ENCODE data around the gene MPIG6B.
A peak's percentile ranks its signal among the peaks of the same experiment; 100 is the strongest.

Gene MPIG6B

DNA sequence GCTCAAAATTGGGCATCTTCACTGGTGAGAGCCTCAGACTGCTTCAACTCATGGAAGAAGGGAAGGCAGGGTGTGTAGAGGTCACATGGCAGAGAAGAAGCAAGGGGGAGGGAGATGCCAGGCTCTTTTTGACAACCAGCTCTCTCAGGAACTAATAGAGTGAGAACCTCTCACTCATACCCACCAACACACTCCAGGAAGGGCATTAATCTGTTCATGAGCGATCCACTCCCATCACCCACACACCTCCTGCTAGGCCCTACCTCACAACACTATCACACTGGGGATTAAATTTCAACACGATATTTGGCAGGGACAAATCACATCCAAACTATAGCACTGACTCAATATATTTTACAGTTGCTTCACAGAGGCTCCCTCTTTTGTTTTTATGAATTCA, 18.6 kb downstream of the MPIG6B start:
- H3K9me3 Mint-ChIP-seq, result no peaks in the 10 kb centered on the region
- no peaks in the 10 kb centered on the region for H3K27me3 Mint-ChIP-seq
- peaks cover 27% of the 10 kb centered on the region for H3K36me3 Mint-ChIP-seq (ENCODE audit: insufficient read depth)
- ATAC-seq (replicated peaks) (no peak), DNase-seq (no peak)
- H3K4me1 Mint-ChIP-seq (ENCODE audit: low read depth in 2 of 2), result peaks cover 41 to 49% of the 10 kb centered on the region in 2 donors
- peak overlapping the region; percentile 27 to 97 for H3K4me3 Mint-ChIP-seq
- H3K27ac Mint-ChIP-seq, result no peak overlapping the region

DNA sequence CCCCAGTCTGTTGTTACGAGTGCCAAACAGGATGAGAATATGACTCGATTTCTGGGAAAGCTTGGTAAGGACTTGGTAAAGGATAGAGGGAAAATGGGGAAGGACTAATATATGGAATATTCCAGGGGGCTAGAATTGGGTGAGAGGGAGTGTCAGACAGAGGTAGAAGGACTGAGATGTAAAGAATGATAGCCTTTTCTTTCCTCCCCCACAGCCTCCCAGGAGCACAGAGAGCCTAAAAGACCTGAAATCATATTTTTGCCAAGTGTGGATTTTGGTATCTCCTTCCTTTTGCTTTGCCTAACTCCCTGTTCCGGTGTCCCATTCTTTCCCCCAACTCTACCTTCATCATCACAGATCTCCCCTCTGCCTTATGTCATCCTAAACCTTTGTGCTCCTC, 19.7 kb downstream of the MPIG6B start:
- Mint-ChIP-seq H3K4me1 (ENCODE audit: low read depth in 2 of 2) (peaks cover 31 to 38% of the 10 kb centered on the region in 2 donors), H3K27ac (no peak overlapping the region), H3K27me3 (no peaks in the 10 kb centered on the region), H3K36me3 (ENCODE audit: insufficient read depth) (peaks cover 21% of the 10 kb centered on the region), H3K9me3 (no peaks in the 10 kb centered on the region), H3K4me3 (no peak overlapping the region)
- no peak for DNase-seq
- ATAC-seq (replicated peaks), result no peak

GRCh38 chr6:31744422-31744821, 21.2 kb downstream of the MPIG6B start:
- Mint-ChIP-seq H3K4me3 (no peak overlapping the region), H3K36me3 (ENCODE audit: insufficient read depth) (peaks cover 22% of the 10 kb centered on the region), H3K4me1 (ENCODE audit: low read depth in 2 of 2) (peaks cover 16 to 23% of the 10 kb centered on the region in 2 donors), H3K27ac (peak overlapping the region in 1 of 2 donors; percentile 10), H3K27me3 (no peaks in the 10 kb centered on the region), H3K9me3 (no peaks in the 10 kb centered on the region)
- ATAC-seq (replicated peaks), result no peak
- DNase-seq, result no peak

DNA sequence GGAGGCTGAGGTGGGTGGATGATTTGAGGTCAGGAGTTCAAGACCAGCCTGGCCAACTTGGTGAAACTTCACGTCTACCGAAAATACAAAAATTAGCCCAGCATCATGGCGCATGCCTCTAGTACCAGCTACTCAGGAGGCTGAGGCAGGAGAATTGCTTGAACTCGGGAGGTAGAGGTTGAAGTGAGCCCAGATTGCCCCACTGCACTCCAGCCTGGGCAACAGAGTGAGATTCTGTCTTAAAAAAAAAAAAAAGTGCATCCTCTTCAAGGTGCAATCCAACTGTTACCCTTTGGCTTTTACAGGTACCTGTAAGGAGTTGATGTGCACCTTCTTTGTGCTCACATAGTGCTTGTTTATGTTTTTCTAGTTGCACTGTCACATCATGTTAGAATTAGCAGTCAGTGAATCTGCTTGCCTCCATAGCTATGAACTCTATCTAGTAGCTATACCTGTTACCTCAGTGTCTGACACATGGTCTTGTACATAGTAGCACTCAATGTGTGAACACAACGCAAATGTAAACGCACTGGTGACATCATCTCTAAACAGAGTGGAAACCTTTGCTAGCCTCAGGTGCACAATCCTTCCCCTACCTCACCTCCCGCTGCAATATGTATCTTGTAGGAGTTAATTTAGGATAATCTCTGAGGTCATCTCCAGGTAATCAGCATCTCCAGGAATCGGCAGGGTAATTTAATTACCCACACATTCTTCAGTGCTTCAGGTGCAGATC, 26.3 kb downstream of the MPIG6B start:
- DNase-seq, result no peak
- H3K27me3 Mint-ChIP-seq, result no peaks in the 10 kb centered on the region
- H3K4me1 Mint-ChIP-seq (ENCODE audit: low read depth in 2 of 2), result peaks cover 0 to 4% of the 10 kb centered on the region in 2 donors
- H3K27ac Mint-ChIP-seq, result no peak overlapping the region
- no peak for ATAC-seq (replicated peaks)
- H3K36me3 Mint-ChIP-seq (ENCODE audit: insufficient read depth), result peaks cover 8% of the 10 kb centered on the region
- H3K4me3 Mint-ChIP-seq, result no peak overlapping the region
- no peaks in the 10 kb centered on the region for H3K9me3 Mint-ChIP-seq

DNA sequence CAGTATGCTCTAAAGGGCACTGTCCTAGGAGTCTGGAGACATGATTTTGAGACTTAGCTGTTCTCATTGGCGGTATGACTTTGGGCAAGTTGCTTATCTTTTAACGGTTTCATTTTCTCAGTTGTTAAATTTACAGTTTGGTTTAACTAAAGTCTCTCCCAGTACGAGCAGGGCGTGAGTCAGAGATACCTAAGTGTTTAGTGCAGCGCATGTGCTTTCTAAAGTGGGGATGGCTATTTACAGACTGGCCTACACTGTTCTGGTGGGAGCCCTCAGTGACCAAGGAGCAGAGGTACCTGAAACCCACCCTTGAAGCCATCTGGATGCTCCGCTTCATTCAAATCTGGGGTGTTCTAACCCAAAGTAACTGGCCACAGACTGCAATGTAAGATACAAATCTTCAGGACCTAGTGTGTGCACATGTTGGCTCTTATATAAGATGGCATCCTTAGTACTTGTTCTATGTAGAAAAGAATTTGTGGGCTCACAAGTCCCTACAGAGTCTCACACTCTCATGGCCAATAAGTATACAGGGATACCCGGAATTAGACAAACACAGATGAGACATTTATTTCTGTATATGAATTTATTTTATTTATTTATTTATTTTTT, 27.3 kb downstream of the MPIG6B start:
- peaks cover 3% of the 10 kb centered on the region for H3K36me3 Mint-ChIP-seq (ENCODE audit: insufficient read depth)
- no peak overlapping the region for H3K4me3 Mint-ChIP-seq
- ATAC-seq (replicated peaks), result no peak
- H3K4me1 Mint-ChIP-seq (ENCODE audit: low read depth in 2 of 2), result peaks cover 0 to under 1% of the 10 kb centered on the region in 2 donors
- no peak for DNase-seq
- H3K27ac Mint-ChIP-seq, result no peak overlapping the region
- no peaks in the 10 kb centered on the region for H3K9me3 Mint-ChIP-seq
- no peaks in the 10 kb centered on the region for H3K27me3 Mint-ChIP-seq

- no peaks in the 10 kb centered on the region for H3K27me3 Mint-ChIP-seq
- no peak for DNase-seq
- H3K4me1 Mint-ChIP-seq (ENCODE audit: low read depth in 2 of 2), result peaks cover 0 to 4% of the 10 kb centered on the region in 2 donors
- H3K27ac Mint-ChIP-seq, result no peak overlapping the region
- no peak overlapping the region for H3K4me3 Mint-ChIP-seq
- no peak for ATAC-seq (replicated peaks)
- H3K9me3 Mint-ChIP-seq, result no peaks in the 10 kb centered on the region
- H3K36me3 Mint-ChIP-seq (ENCODE audit: insufficient read depth), result peaks cover 3% of the 10 kb centered on the region
Observed at GRCh38 chr6:31752739-31753319, 29.7 kb downstream of the MPIG6B start.

- Mint-ChIP-seq H3K9me3 (no peaks in the 10 kb centered on the region), H3K27me3 (no peaks in the 10 kb centered on the region), H3K27ac (no peak overlapping the region), H3K4me3 (no peak overlapping the region), H3K36me3 (ENCODE audit: insufficient read depth) (peaks cover 4% of the 10 kb centered on the region), H3K4me1 (ENCODE audit: low read depth in 2 of 2) (peaks cover 0 to 4% of the 10 kb centered on the region in 2 donors)
- ATAC-seq (replicated peaks), result no peak
- no peak for DNase-seq
Observed at GRCh38 chr6:31758281-31758680, 35.1 kb downstream of the MPIG6B start.

GRCh38 chr6:31760790-31761189, 37.6 kb downstream of the MPIG6B start:
- H3K36me3 Mint-ChIP-seq (ENCODE audit: insufficient read depth), result peaks cover 4% of the 10 kb centered on the region
- ATAC-seq (replicated peaks) (no peak), DNase-seq (no peak)
- H3K9me3 Mint-ChIP-seq, result no peaks in the 10 kb centered on the region
- peaks cover 0 to 8% of the 10 kb centered on the region in 2 donors for H3K4me1 Mint-ChIP-seq (ENCODE audit: low read depth in 2 of 2)
- no peak overlapping the region for H3K27ac Mint-ChIP-seq
- no peaks in the 10 kb centered on the region for H3K27me3 Mint-ChIP-seq
- H3K4me3 Mint-ChIP-seq, result no peak overlapping the region

- Mint-ChIP-seq H3K4me1 (ENCODE audit: low read depth in 2 of 2) (peaks cover 0 to 7% of the 10 kb centered on the region in 2 donors), H3K36me3 (ENCODE audit: insufficient read depth) (peaks cover 4% of the 10 kb centered on the region), H3K27me3 (no peaks in the 10 kb centered on the region)
Observed at GRCh38 chr6:31761343-31761742, 38.2 kb downstream of the MPIG6B start.

GRCh38 chr6:31762356-31762755, 39.2 kb downstream of the MPIG6B start, which contains the start of gene SAPCD1:
SAPCD1 (plus strand) TSS chr6:31762656; CDS start chr6:31763055, 399 bp downstream.
- no peak within 1 kb of the TSS for H3K4me3 Mint-ChIP-seq
- no peaks in the 10 kb centered on the region for H3K27me3 Mint-ChIP-seq
- H3K4me1 Mint-ChIP-seq (ENCODE audit: low read depth in 2 of 2), result peaks cover 0 to 7% of the 10 kb centered on the region in 2 donors
- no peaks in the 10 kb centered on the region for H3K9me3 Mint-ChIP-seq
- ATAC-seq (replicated peaks) (no peak), DNase-seq (no peak)
- peak within 1 kb of the TSS; percentile 59 to 83 for H3K27ac Mint-ChIP-seq
- H3K36me3 Mint-ChIP-seq (ENCODE audit: insufficient read depth), result peaks cover 4% of the 10 kb centered on the region

More at GRCh38 chr6:31761343-31761742, 38.2 kb downstream of the MPIG6B start:
- Mint-ChIP-seq H3K27ac (peak overlapping the region in 1 of 2 donors; percentile 59), H3K4me3 (no peak overlapping the region), H3K9me3 (no peaks in the 10 kb centered on the region)
- DNase-seq, result no peak
- no peak for ATAC-seq (replicated peaks)

DNA sequence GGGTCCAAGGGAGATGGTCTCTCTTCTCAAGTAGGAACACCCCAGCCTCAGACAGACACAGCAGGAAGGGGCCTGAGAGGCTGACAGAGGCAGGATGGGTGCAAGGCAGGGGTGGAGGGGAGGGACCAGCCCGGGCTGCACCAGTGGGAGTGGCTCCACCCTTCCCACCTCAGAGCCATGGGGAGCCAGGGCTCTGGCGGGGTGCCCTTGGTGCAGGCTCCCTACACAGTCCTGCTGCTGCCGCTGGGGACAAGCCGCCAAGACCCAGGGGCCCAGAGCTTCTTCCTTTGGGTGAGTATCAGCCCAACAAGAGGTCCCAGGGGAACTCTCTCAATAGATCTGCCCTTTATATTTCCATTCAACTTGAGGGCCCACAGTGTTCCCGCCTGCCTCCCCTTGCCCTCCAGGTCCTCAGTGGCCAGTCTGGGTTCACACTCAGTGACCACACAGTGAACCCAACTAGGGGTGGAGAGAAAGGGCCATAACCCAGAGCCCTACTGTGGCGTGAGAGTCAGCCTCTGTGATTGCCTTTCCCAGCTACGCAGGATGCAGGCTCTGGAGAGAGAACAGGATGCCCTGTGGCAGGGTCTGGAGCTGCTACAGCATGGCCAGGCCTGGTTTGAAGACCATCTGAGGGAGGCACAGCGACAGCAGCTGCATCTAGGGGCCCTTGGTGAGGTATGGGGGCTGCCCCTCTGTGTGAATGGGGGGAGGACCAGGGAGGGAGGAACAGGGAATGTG, 39.9 kb downstream of the MPIG6B start:
- no peak for DNase-seq
- peaks cover 0 to 7% of the 10 kb centered on the region in 2 donors for H3K4me1 Mint-ChIP-seq (ENCODE audit: low read depth in 2 of 2)
- H3K27ac Mint-ChIP-seq, result peak overlapping the region; percentile 31 to 83
- H3K27me3 Mint-ChIP-seq, result no peaks in the 10 kb centered on the region
- no peak for ATAC-seq (replicated peaks)
- no peaks in the 10 kb centered on the region for H3K9me3 Mint-ChIP-seq
- H3K36me3 Mint-ChIP-seq (ENCODE audit: insufficient read depth), result peaks cover 4% of the 10 kb centered on the region
- H3K4me3 Mint-ChIP-seq, result no peak overlapping the region

GRCh38 chr6:31763619-31763940, 40.4 kb downstream of the MPIG6B start:
- Mint-ChIP-seq H3K27me3 (no peaks in the 10 kb centered on the region), H3K36me3 (ENCODE audit: insufficient read depth) (peaks cover 4% of the 10 kb centered on the region), H3K27ac (peak overlapping the region; percentile 31 to 83), H3K4me3 (no peak overlapping the region), H3K4me1 (ENCODE audit: low read depth in 2 of 2) (peaks cover 0 to 7% of the 10 kb centered on the region in 2 donors), H3K9me3 (no peaks in the 10 kb centered on the region)
- DNase-seq (no peak), ATAC-seq (replicated peaks) (no peak)

GRCh38 chr6:31764198-31764597, 41.0 kb downstream of the MPIG6B start:
- H3K9me3 Mint-ChIP-seq, result no peaks in the 10 kb centered on the region
- H3K4me1 Mint-ChIP-seq (ENCODE audit: low read depth in 2 of 2), result peaks cover 0 to 7% of the 10 kb centered on the region in 2 donors
- H3K4me3 Mint-ChIP-seq, result no peak overlapping the region
- no peak for DNase-seq
- H3K27me3 Mint-ChIP-seq, result no peaks in the 10 kb centered on the region
- peak overlapping the region in 1 of 2 donors; percentile 31 for H3K27ac Mint-ChIP-seq
- peaks cover 4% of the 10 kb centered on the region for H3K36me3 Mint-ChIP-seq (ENCODE audit: insufficient read depth)
- no peak for ATAC-seq (replicated peaks)
